Fibroblast of lung (primary cell): ENCODE data around the gene SLIT1. TPM values are rescaled to one million over a fixed set of nuclear protein-coding genes. Genes with fewer than 3 reads are reported as not detected.
A peak's percentile ranks its signal among the peaks of the same experiment; 100 is the strongest.
"Not testable (repeated sequence)": the region's sequence is repeated elsewhere in the genome, so short reads cannot be mapped to it uniquely, and the experiment has no call there.

Source experiments
- DNase-seq, 2 donors: peaks; one replicate each; pipeline versions ENCODE4 v3.0.0 to v3.0.0-alpha.2; 2010; ENCODE audit warnings: low read depth in 2 of 2
- H2AFZ ChIP-seq: 2 replicates; pipeline ENCODE4 v1.5.1; 2012; ENCODE audit warnings: low read length, control low read depth, inconsistent platforms
- H3K27ac ChIP-seq: 2 replicates; pipeline ENCODE4 v1.5.1; 2011; ENCODE audit warnings: low read length, control low read depth; ENCODE audit not compliant: insufficient read depth
- H3K27me3 ChIP-seq: 2 replicates; pipeline ENCODE4 v1.5.1; 2011; ENCODE audit warnings: mild to moderate bottlenecking, low read length; ENCODE audit not compliant: control insufficient read depth, insufficient read depth
- H3K36me3 ChIP-seq: 2 replicates; pipeline ENCODE4 v1.5.1; 2011; ENCODE audit warnings: low read length; ENCODE audit not compliant: control insufficient read depth, insufficient read depth
- H3K4me1 ChIP-seq: 2 replicates; pipeline ENCODE4 v1.5.1; 2011; ENCODE audit warnings: low read length; ENCODE audit not compliant: control insufficient read depth, insufficient read depth; ENCODE audit errors: extremely low read depth
- H3K4me2 ChIP-seq: 2 replicates; pipeline ENCODE4 v1.5.1; 2011; ENCODE audit warnings: low read length, control low read depth; ENCODE audit not compliant: insufficient read depth; ENCODE audit errors: extremely low read depth
- H3K4me3 ChIP-seq, 4 experiments: fragments of 200-600 bp in 1 of 4; sonication (generic) in 1 of 4; replicated peaks in 1 of 4; 2 replicates each; pipeline ENCODE4 v1.5.1; 2011 to 2016; ENCODE audit warnings: low read length in 4 of 4, low read depth in 3 of 4, mild to moderate bottlenecking in 3 of 4, control low read depth in 2 of 4, inconsistent platforms in 1 of 4, mixed read lengths in 1 of 4; ENCODE audit not compliant: insufficient read depth in 1 of 4; ENCODE audit errors: control extremely low read depth in 1 of 4
- H3K79me2 ChIP-seq: 2 replicates; pipeline ENCODE4 v1.5.1; 2012; ENCODE audit warnings: mild to moderate bottlenecking, low read length, inconsistent platforms; ENCODE audit not compliant: control insufficient read depth, insufficient read depth
- H3K9ac ChIP-seq: 2 replicates; pipeline ENCODE4 v1.5.1; 2011; ENCODE audit warnings: mild to moderate bottlenecking, low read length, control low read depth; ENCODE audit not compliant: insufficient read depth
- H3K9me3 ChIP-seq: 2 replicates; pipeline ENCODE4 v1.5.1; 2012; ENCODE audit warnings: low read depth, low read length; ENCODE audit not compliant: control insufficient read depth, insufficient read depth
- H4K20me1 ChIP-seq: 2 replicates; pipeline ENCODE4 v1.5.1; 2011; ENCODE audit warnings: low read length; ENCODE audit not compliant: control insufficient read depth, insufficient read depth; ENCODE audit errors: extremely low read depth
- CTCF ChIP-seq, 2 donors: IDR thresholded peaks in 1 of 2; conservative IDR thresholded peaks in 1 of 2; 1 replicate in 1 of 2; 2 replicates in 1 of 2; pipeline ENCODE4 v1.5.1; 2011 to 2012; ENCODE audit warnings: low read length in 2 of 2, control low read depth in 1 of 2, inconsistent platforms in 1 of 2, low read depth in 1 of 2, mild to moderate bottlenecking in 1 of 2
- EZH2 ChIP-seq: IDR thresholded peaks from 2 replicates; pipeline ENCODE4 v1.5.1; 2012; ENCODE audit warnings: low read length, control low read depth, mild to moderate bottlenecking; ENCODE audit errors: missing control alignments
- polyA plus RNA-seq, 2 donors: library from polyadenylated mRNA; depleted of rRNA in 1 of 2; stranded (reverse) in 1 of 2; unstranded in 1 of 2; fragments of >200 nt; gene quantifications; 2 replicates each; pipeline ENCODE4 v1.2.1, GENCODE V29; 2011 to 2012; ENCODE audit warnings: missing spikeins in 1 of 2
- total RNA-seq: library from RNA; depleted of rRNA; stranded (reverse); fragments of >200 nt; gene quantifications from 2 replicates; pipeline ENCODE4 v1.2.1, GENCODE V29; 2014

Gene SLIT1
- total and polyA plus RNA-seq, 2 donors (not counting 1 experiment from before 2014, with no cell fraction given): 0.02 to 0.17 TPM

- Histone ChIP-seq H2AFZ (no peak overlapping the region), H3K4me1 (peaks cover 2% of the 10 kb centered on the region), H3K9ac (no peak overlapping the region), H3K27ac (no peak overlapping the region), H3K4me2 (no peak overlapping the region), H3K36me3 (no peaks in the 10 kb centered on the region), H3K4me3 (no peak overlapping the region), H4K20me1 (no peaks in the 10 kb centered on the region), H3K27me3 (no peaks in the 10 kb centered on the region), H3K9me3 (no peaks in the 10 kb centered on the region), H3K79me2 (no peaks in the 10 kb centered on the region)
- peak in 1 of 2 donors; percentile 4 for DNase-seq
- TF ChIP-seq EZH2: no peak
- TF ChIP-seq CTCF (conservative IDR thresholded peaks at IDR 0.05 in 1 of 2, IDR thresholded peaks at IDR 0.05 in 1 of 2; ENCODE audit: low read depth in 1 of 2, low read length in 2 of 2): no peak
Measured at GRCh38 chr10:97034301-97034700, 151.5 kb downstream of the SLIT1 start.

- H3K79me2 ChIP-seq: not testable (repeated sequence)
Measured at GRCh38 chr10:97033841-97034240, 151.9 kb downstream of the SLIT1 start.

GRCh38 chr10:97032624-97033023 lies 153.1 kb downstream of the SLIT1 start:
- no peaks in the 10 kb centered on the region for H4K20me1 ChIP-seq
- no peak overlapping the region for H3K4me3 ChIP-seq
- H3K4me1 ChIP-seq: peaks cover 2% of the 10 kb centered on the region
- H3K9me3 ChIP-seq: no peaks in the 10 kb centered on the region
- no peaks in the 10 kb centered on the region for H3K27me3 ChIP-seq
- H3K27ac ChIP-seq: no peak overlapping the region
- no peak overlapping the region for H3K4me2 ChIP-seq
- H3K9ac ChIP-seq: no peak overlapping the region
- no peak for DNase-seq
- H2AFZ ChIP-seq: no peak overlapping the region
- H3K79me2 ChIP-seq: no peaks in the 10 kb centered on the region
- TF ChIP-seq EZH2 (no peak), CTCF (conservative IDR thresholded peaks at IDR 0.05 in 1 of 2, IDR thresholded peaks at IDR 0.05 in 1 of 2; ENCODE audit: low read depth in 1 of 2, low read length in 2 of 2) (no peak)
- H3K36me3 ChIP-seq: no peaks in the 10 kb centered on the region

More at GRCh38 chr10:97033841-97034240, 151.9 kb downstream of the SLIT1 start:
- H3K4me1 ChIP-seq, H2AFZ ChIP-seq, H3K4me2 ChIP-seq, H3K27me3 ChIP-seq, H3K27ac ChIP-seq, DNase-seq, H3K4me3 ChIP-seq, H4K20me1 ChIP-seq, H3K9ac ChIP-seq, H3K9me3 ChIP-seq, H3K36me3 ChIP-seq: not testable (repeated sequence)
